Measurements from ENCODE around the gene SFXN1.

SFXN1 gene

GRCh38 chr5:175541264-175541663 lies 62.9 kb downstream of the SFXN1 start:
- H3K4me3 ChIP-seq (ENCODE audit: low read length), result no peak overlapping the region
- no peak for DNase-seq (ENCODE audit: low read depth)
- TF ChIP-seq CTCF (conservative IDR thresholded peaks at IDR 0.05; ENCODE audit: low read length), result no peak

- DNase-seq (ENCODE audit: low read depth), result no peak
- no peak for TF ChIP-seq CTCF (conservative IDR thresholded peaks at IDR 0.05; ENCODE audit: low read length)
- H3K4me3 ChIP-seq (ENCODE audit: low read length), result no peak overlapping the region
Measured at GRCh38 chr5:175542232-175542965, 64.0 kb downstream of the SFXN1 start.

- TF ChIP-seq CTCF (conservative IDR thresholded peaks at IDR 0.05; ENCODE audit: low read length), result no peak
- no peak for DNase-seq (ENCODE audit: low read depth)
- H3K4me3 ChIP-seq (ENCODE audit: low read length), result no peak overlapping the region
Measured at GRCh38 chr5:175542966-175543235, 64.5 kb downstream of the SFXN1 start.

- no peak for DNase-seq (ENCODE audit: low read depth)
- TF ChIP-seq CTCF (conservative IDR thresholded peaks at IDR 0.05; ENCODE audit: low read length), result no peak
- no peak overlapping the region for H3K4me3 ChIP-seq (ENCODE audit: low read length)
Measured at GRCh38 chr5:175544108-175544511, 65.8 kb downstream of the SFXN1 start.

- no peak for TF ChIP-seq CTCF (conservative IDR thresholded peaks at IDR 0.05; ENCODE audit: low read length)
- no peak for DNase-seq (ENCODE audit: low read depth)
- H3K4me3 ChIP-seq (ENCODE audit: low read length), result no peak overlapping the region
Measured at GRCh38 chr5:175544586-175544985, 66.2 kb downstream of the SFXN1 start.

- no peak overlapping the region for H3K4me3 ChIP-seq (ENCODE audit: low read length)
- no peak for DNase-seq (ENCODE audit: low read depth)
- TF ChIP-seq CTCF (conservative IDR thresholded peaks at IDR 0.05; ENCODE audit: low read length), result no peak
Measured at GRCh38 chr5:175547842-175548241, 69.5 kb downstream of the SFXN1 start.

- H3K4me3 ChIP-seq (ENCODE audit: low read length), result no peak overlapping the region
- no peak for TF ChIP-seq CTCF (conservative IDR thresholded peaks at IDR 0.05; ENCODE audit: low read length)
- DNase-seq (ENCODE audit: low read depth), result no peak
Measured at GRCh38 chr5:175548626-175549311, 70.4 kb downstream of the SFXN1 start.

Data from AG10803 (cell line).